Right lobe of liver (tissue), 6 donors: ENCODE data around the gene TRIM69. TPM values are rescaled to one million over a fixed set of nuclear protein-coding genes. Genes with fewer than 3 reads are reported as not detected.
A peak's percentile ranks its signal among the peaks of the same experiment; 100 is the strongest.

Experiments
- ATAC-seq, 4 donors: fragments of 200-7000 bp; cut with Tn5 transposase; one replicate each; pipeline ENCODE4 v1.9.1; 2020; ENCODE audit warnings: mild to moderate bottlenecking in 4 of 4, moderate library complexity in 4 of 4
- DNase-seq, 3 donors: peaks; one replicate each; pipeline ENCODE4 v3.0.0-alpha.2; 2020
- H3K27ac ChIP-seq, 3 donors: fragments of 200-600 bp; one replicate each; pipeline ENCODE4 v1.8.0; 2022
- H3K27me3 ChIP-seq, 2 donors: fragments of 200-600 bp; one replicate each; pipeline ENCODE4 v1.8.0; 2022
- H3K36me3 ChIP-seq, 4 donors: fragments of 200-600 bp; sonication (generic) in 1 of 4; one replicate each; pipeline versions ENCODE4 v1.5.1 to v1.8.0; 2017 to 2022; ENCODE audit warnings: control low read depth in 1 of 4
- H3K4me1 ChIP-seq, 4 donors: fragments of 200-600 bp; sonication (generic) in 1 of 4; one replicate each; pipeline versions ENCODE4 v1.5.1 to v1.8.0; 2017 to 2022; ENCODE audit warnings: control low read depth in 1 of 4
- H3K4me3 ChIP-seq, 3 donors: fragments of 200-600 bp; one replicate each; pipeline ENCODE4 v1.8.0; 2022
- H3K9me3 ChIP-seq, 4 donors: fragments of 200-600 bp; sonication (generic) in 1 of 4; one replicate each; pipeline versions ENCODE4 v1.5.1 to v1.8.0; 2017 to 2022; ENCODE audit warnings: control low read depth in 1 of 4
- CTCF ChIP-seq, 4 donors: fragments of 200-600 bp in 3 of 4; fragments of 450-650 bp in 1 of 4; IDR thresholded peaks; one replicate each; pipeline versions ENCODE4 v1.5.1 to v1.8.0; 2016 to 2022; ENCODE audit warnings: antibody characterized with exemption in 4 of 4, mild to moderate bottlenecking in 2 of 4
- POLR2A ChIP-seq: fragments of 450-650 bp; IDR thresholded peaks from one replicate; pipeline ENCODE4 v1.6.1; 2017; ENCODE audit warnings: antibody characterized with exemption, mild to moderate bottlenecking
- WGBS: methylation state at CpG from one replicate; pipeline ENCODE4 v1.1.6; 2018; ENCODE audit warnings: low coverage, low lambda C conversion rate; ENCODE audit not compliant: insufficient coverage; ENCODE audit errors: missing lambda C conversion rate; 5-methylcytosine and 5-hydroxymethylcytosine counted together
- intact Hi-C, 2 donors: fragments of 100-400 bp; cut with DNase I; formaldehyde crosslinking; loops; one replicate each; pipeline versions ENCODE4 v1.11.2 to v1.14.1; 2022
- total RNA-seq, 6 experiments: library from RNA; depleted of rRNA in 2 of 6; stranded (reverse); fragments of >200 nt in 2 of 6; fragmentation: NEBNext Ultra II Directional in 3 of 6; extraction: Animal tissue kit (Norgen Biotek cat#: 25700) in 3 of 6; gene quantifications; one replicate each; pipeline versions ENCODE4 v1.1.0 to v1.2.4, GENCODE V29; 2016 to 2023
- donor health status: DM: no; HTN: yes; CAD: no.
- donor health status: DM: no; HTN: no; CAD: no.
- donor health status: DM: no; HTN: no; CAD: no.
- donor health status: DM: no; HTN: yes; CAD: no.
- donor health status: DM: no; HTN: yes; CAD: no.

TRIM69 gene
- total RNA-seq, 6 experiments from 2014 or later: 3.8 to 16.9 (median 6.5) TPM

GRCh38 chr15:44792715-44793114, 56.4 kb downstream of the TRIM69 start:
- DNase-seq (no peak), ATAC-seq (no peak)
- H3K4me1 ChIP-seq: no peaks in the 10 kb centered on the region
- 70% methylated on average over 1 of the region's 1 CpG for WGBS
- H3K36me3 ChIP-seq: no peaks in the 10 kb centered on the region
- H3K4me3 ChIP-seq: no peak overlapping the region
- H3K9me3 ChIP-seq: no peaks in the 10 kb centered on the region
- intact Hi-C loops: no loop called here
- H3K27ac ChIP-seq: no peak overlapping the region
- no peaks in the 10 kb centered on the region for H3K27me3 ChIP-seq
- TF ChIP-seq POLR2A (no peak), CTCF (IDR thresholded peaks at IDR 0.05) (no peak)

GRCh38 chr15:44794072-44794471, 57.7 kb downstream of the TRIM69 start:
- TF ChIP-seq CTCF (IDR thresholded peaks at IDR 0.05): no peak
- no peak for TF ChIP-seq POLR2A
- ATAC-seq (no peak), DNase-seq (no peak)
- Histone ChIP-seq H3K27me3 (no peaks in the 10 kb centered on the region), H3K4me3 (no peak overlapping the region), H3K27ac (no peak overlapping the region), H3K36me3 (no peaks in the 10 kb centered on the region), H3K9me3 (no peaks in the 10 kb centered on the region), H3K4me1 (no peaks in the 10 kb centered on the region)
- WGBS: 75% methylated on average over 1 of the region's 1 CpG
- intact Hi-C loops: no loop called here

- Histone ChIP-seq H3K27me3 (no peaks in the 10 kb centered on the region), H3K4me3 (no peak overlapping the region), H3K9me3 (no peaks in the 10 kb centered on the region), H3K27ac (no peak overlapping the region), H3K36me3 (no peaks in the 10 kb centered on the region), H3K4me1 (peaks cover 0 to 3% (median 0%) of the 10 kb centered on the region in 4 donors)
- ATAC-seq: no peak
- WGBS: 71% methylated on average over 1 of the region's 1 CpG
- intact Hi-C loops: no loop called here
- DNase-seq: no peak
- no peak for TF ChIP-seq CTCF (IDR thresholded peaks at IDR 0.05)
- no peak for TF ChIP-seq POLR2A
Measured at GRCh38 chr15:44796508-44796907, 60.2 kb downstream of the TRIM69 start.

- Histone ChIP-seq H3K27ac (no peak overlapping the region), H3K4me1 (peaks cover 0 to 4% (median 0%) of the 10 kb centered on the region in 4 donors), H3K4me3 (no peak overlapping the region), H3K27me3 (no peaks in the 10 kb centered on the region), H3K36me3 (no peaks in the 10 kb centered on the region), H3K9me3 (no peaks in the 10 kb centered on the region)
- peak; percentile 45 to 64 (median 58) for ATAC-seq
- intact Hi-C loops: no loop called here
- TF ChIP-seq CTCF (IDR thresholded peaks at IDR 0.05) (peak in 2 of 4 donors; percentile 18 to 20), POLR2A (no peak)
- WGBS: 19% methylated on average over 3 of the region's 3 CpGs
- no peak for DNase-seq
Measured at GRCh38 chr15:44798826-44799225, 62.5 kb downstream of the TRIM69 start.

- peaks cover 0 to 4% (median 0%) of the 10 kb centered on the region in 4 donors for H3K4me1 ChIP-seq
- H3K36me3 ChIP-seq: no peaks in the 10 kb centered on the region
- H3K9me3 ChIP-seq: no peaks in the 10 kb centered on the region
- no peak overlapping the region for H3K27ac ChIP-seq
- no peaks in the 10 kb centered on the region for H3K27me3 ChIP-seq
- 47% methylated on average over 4 of the region's 5 CpGs for WGBS
- DNase-seq (no peak), ATAC-seq (peak in 3 of 4 donors; percentile 28 to 35 (median 28))
- no peak for TF ChIP-seq POLR2A
- no peak for TF ChIP-seq CTCF (IDR thresholded peaks at IDR 0.05)
- intact Hi-C loops: no loop called here
- no peak overlapping the region for H3K4me3 ChIP-seq
Measured at GRCh38 chr15:44801364-44801763, 65.0 kb downstream of the TRIM69 start.
